Esophagus muscularis mucosa (tissue), 3 donors: ENCODE results near the gene GASK1A.

Experiments
- EP300 ChIP-seq: sonication (generic); formaldehyde crosslinking; IDR thresholded peaks from one replicate; pipeline ENCODE4 v1.6.1; 2017; ENCODE audit warnings: antibody characterized with exemption
- TF ChIP-seq, protein P1 (sequence below), 3 experiments: fragments of 200-600 bp in 2 of 3; fragments of 450-650 bp in 1 of 3; sonication (generic) in 2 of 3; IDR thresholded peaks; one replicate each; pipeline ENCODE4 v1.5.1; 2017 to 2019; ENCODE audit warnings: antibody characterized with exemption in 3 of 3, mild to moderate bottlenecking in 2 of 3, moderate library complexity in 1 of 3

DNA sequence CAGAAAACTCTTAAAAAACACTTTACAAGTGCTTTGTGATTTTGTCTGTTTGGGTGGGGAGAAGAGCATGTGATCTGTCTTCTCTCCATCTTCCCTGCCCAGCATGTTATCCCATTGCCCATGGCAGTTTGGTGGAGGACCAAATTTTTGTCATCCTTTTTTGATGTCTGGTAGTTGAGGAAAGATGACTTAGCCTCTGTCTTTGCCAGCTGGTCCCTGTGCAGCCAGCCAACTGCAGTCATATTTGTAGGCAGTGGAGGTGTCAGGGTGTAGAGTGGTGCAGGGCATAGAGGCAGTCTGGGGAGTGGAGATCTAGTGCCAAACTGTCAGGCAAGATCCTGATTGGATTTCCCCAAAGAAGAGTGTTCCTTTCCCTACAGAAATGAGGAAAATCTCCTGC, 40.7 kb downstream of the GASK1A start:
- TF ChIP-seq, protein P1, sequence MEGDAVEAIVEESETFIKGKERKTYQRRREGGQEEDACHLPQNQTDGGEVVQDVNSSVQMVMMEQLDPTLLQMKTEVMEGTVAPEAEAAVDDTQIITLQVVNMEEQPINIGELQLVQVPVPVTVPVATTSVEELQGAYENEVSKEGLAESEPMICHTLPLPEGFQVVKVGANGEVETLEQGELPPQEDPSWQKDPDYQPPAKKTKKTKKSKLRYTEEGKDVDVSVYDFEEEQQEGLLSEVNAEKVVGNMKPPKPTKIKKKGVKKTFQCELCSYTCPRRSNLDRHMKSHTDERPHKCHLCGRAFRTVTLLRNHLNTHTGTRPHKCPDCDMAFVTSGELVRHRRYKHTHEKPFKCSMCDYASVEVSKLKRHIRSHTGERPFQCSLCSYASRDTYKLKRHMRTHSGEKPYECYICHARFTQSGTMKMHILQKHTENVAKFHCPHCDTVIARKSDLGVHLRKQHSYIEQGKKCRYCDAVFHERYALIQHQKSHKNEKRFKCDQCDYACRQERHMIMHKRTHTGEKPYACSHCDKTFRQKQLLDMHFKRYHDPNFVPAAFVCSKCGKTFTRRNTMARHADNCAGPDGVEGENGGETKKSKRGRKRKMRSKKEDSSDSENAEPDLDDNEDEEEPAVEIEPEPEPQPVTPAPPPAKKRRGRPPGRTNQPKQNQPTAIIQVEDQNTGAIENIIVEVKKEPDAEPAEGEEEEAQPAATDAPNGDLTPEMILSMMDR (IDR thresholded peaks at IDR 0.05), result no peak
- no peak for TF ChIP-seq EP300
